ENCODE measurements around the gene COL26A1. TPM values are rescaled to one million over a fixed set of nuclear protein-coding genes. Genes with fewer than 3 reads are reported as not detected.

COL26A1 gene
- total and polyA plus RNA-seq, 4 donors: 0.05 to 4.7 (median 0.28) TPM

DNA sequence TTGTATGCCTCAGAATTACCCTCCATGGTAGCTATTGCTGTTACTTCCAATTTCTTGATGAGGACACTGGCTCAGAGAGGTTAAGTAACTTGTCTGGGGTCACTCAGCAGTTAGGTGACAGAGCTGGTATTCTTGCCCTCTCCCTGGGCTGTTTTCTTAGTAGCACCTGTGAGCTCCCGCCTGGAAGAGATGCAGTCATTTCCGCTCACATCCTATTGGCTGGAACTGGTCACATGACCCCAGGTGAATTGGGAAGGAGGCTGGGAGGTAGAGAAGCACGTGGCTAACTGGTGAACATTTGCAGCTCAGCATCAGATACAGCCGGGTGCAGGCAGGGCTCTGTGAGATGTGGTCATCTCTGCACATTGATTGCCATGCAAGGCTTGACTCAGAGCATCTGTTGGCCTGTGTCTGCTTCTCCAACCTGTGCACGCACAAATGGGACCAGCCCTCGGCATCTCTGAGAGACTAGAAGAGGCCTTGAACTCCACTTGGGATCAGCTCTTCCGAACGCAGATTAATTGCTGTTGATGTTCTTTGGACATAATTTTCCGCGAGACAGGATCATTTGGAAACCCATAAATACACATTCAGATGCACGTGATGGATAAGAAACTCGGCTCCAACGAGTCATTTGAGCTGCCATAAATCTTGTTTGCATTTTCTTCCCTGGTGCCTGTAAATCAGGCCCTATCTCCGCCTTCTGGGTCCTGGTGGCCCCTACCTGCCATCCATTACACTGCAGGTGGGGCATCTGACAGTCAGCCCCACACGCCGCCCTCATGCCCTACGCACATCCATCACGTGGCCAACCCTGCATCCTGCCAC lies 223.6 kb downstream of the COL26A1 start:
- no peak overlapping the region for H3K4me3 ChIP-seq
- ATAC-seq (ENCODE audit: insufficient read depth, low FRiP score): no peak
- H3K27me3 ChIP-seq (ENCODE audit: control insufficient read depth in 3 of 3, insufficient read depth in 3 of 3, low read length in 2 of 3): no peaks in the 10 kb centered on the region
- H3K9ac ChIP-seq (ENCODE audit: insufficient read depth in 1 of 2, low read length in 2 of 2): no peak overlapping the region
- no peaks in the 10 kb centered on the region for H3K4me1 ChIP-seq (ENCODE audit: control insufficient read depth in 5 of 5, insufficient read depth in 5 of 5, low read length in 5 of 5)
- H3K27ac ChIP-seq (ENCODE audit: low read depth in 1 of 2, low read length in 1 of 2): no peak overlapping the region
- DNase-seq: no peak
- TF ChIP-seq, protein P1, sequence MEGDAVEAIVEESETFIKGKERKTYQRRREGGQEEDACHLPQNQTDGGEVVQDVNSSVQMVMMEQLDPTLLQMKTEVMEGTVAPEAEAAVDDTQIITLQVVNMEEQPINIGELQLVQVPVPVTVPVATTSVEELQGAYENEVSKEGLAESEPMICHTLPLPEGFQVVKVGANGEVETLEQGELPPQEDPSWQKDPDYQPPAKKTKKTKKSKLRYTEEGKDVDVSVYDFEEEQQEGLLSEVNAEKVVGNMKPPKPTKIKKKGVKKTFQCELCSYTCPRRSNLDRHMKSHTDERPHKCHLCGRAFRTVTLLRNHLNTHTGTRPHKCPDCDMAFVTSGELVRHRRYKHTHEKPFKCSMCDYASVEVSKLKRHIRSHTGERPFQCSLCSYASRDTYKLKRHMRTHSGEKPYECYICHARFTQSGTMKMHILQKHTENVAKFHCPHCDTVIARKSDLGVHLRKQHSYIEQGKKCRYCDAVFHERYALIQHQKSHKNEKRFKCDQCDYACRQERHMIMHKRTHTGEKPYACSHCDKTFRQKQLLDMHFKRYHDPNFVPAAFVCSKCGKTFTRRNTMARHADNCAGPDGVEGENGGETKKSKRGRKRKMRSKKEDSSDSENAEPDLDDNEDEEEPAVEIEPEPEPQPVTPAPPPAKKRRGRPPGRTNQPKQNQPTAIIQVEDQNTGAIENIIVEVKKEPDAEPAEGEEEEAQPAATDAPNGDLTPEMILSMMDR (IDR thresholded peaks at IDR 0.05; ENCODE audit: control extremely low read depth, extremely low read depth): no peak
- H3K9me3 ChIP-seq (ENCODE audit: control insufficient read depth in 4 of 4, insufficient read depth in 3 of 4, low read length in 3 of 4): peaks cover 0 to 7% (median 0%) of the 10 kb centered on the region in 4 donors
- H3K36me3 ChIP-seq (ENCODE audit: control insufficient read depth in 4 of 4, insufficient read depth in 4 of 4, low read length in 4 of 4): no peaks in the 10 kb centered on the region
- WGBS, 2 donors: 76 to 79% methylated on average over 18 of the region's 18 CpGs

DNA sequence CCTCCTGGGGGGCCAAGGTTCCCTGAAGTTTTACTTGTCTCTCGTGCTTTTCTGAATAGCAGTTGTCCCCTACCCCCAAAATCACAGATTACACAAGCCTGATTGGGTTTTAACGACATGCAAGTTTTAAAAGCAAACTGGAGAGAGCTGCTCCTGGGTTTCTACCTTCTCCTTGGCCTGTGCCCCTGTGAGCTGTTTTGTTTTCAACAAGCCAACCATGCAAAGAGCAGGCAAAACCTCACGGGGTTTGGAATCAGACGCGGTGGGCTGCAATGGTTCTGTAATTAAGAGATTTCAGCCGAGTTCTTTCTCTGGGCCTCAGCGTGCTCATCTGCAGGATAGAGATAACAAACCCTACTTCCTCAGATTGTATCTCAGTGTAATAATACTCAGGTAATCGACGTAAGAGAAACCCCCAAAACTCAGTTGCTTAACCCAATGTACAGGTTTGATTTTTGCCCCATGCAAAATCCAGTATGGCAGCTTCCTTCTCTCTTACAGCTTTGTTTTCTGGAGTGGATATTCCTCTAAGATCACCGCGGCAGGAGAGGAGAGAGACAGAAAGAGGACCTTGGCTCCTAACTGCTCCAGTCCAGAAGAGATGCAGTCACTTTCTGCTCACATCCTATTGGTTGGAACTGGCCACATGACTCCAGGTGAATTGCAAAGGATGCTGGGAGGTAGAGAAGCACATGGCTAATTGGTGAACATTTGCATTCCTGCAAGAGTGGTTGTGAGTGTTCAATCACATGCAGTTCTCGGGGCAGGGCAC lies 224.4 kb downstream of the COL26A1 start:
- no peak for DNase-seq
- ATAC-seq (ENCODE audit: insufficient read depth, low FRiP score): no peak

DNA sequence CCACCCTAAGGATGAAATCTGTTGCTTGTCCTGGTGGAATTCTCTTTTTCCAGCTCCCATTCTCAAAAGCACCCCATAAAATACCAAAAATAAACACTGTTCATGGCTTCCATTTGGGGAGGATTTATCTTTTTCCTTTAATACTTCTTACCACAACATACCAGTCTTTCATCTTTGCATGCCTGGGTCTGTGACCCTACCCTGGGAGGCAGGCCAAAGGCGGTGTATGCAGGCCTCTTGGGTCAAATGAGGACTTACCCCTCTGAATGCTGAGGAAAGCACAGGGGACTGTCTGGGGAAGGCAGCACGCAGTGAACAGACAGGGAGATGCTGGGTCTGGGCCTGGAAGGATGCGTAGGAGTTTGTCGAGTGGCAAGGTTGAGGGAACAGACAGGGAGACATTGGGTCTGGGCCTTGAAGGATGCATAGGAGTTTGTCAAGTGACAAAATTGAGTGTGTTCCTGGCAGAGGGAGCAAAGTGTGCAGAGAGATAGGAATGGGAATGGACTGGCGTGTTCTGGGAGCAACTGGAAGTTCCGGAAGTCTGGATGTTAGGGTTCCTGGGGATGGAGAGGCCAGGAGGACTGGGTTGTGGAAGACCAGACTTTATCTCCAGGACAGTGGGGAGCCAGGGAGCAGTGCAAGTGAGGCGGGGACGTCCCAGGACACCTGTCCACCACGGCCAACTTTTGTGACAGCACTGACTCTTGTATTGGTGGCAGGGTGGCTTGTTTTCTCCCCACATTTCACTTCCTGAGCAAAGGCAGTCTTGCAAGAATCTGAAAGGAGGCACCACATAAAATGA lies 225.7 kb downstream of the COL26A1 start:
- TF ChIP-seq, protein P1 (IDR thresholded peaks at IDR 0.05; ENCODE audit: control extremely low read depth, extremely low read depth): no peak
- no peaks in the 10 kb centered on the region for H3K27me3 ChIP-seq (ENCODE audit: control insufficient read depth in 3 of 3, insufficient read depth in 3 of 3, low read length in 2 of 3)
- no peak for DNase-seq
- no peak overlapping the region for H3K9ac ChIP-seq (ENCODE audit: insufficient read depth in 1 of 2, low read length in 2 of 2)
- H3K36me3 ChIP-seq (ENCODE audit: control insufficient read depth in 4 of 4, insufficient read depth in 4 of 4, low read length in 4 of 4): no peaks in the 10 kb centered on the region
- H3K9me3 ChIP-seq (ENCODE audit: control insufficient read depth in 4 of 4, insufficient read depth in 3 of 4, low read length in 3 of 4): peaks cover 0 to 2% (median 0%) of the 10 kb centered on the region in 4 donors
- H3K4me3 ChIP-seq: no peak overlapping the region
- WGBS, 2 donors: 84 to 88% methylated on average over 9 of the region's 9 CpGs
- H3K4me1 ChIP-seq (ENCODE audit: control insufficient read depth in 5 of 5, insufficient read depth in 5 of 5, low read length in 5 of 5): no peaks in the 10 kb centered on the region
- no peak overlapping the region for H3K27ac ChIP-seq (ENCODE audit: low read depth in 1 of 2, low read length in 1 of 2)
- no peak for ATAC-seq (ENCODE audit: insufficient read depth, low FRiP score)

More for the DNA sequence above, 224.4 kb downstream of the COL26A1 start:
- H3K27me3 ChIP-seq (ENCODE audit: control insufficient read depth in 3 of 3, insufficient read depth in 3 of 3, low read length in 2 of 3): no peaks in the 10 kb centered on the region
- TF ChIP-seq, protein P1 (IDR thresholded peaks at IDR 0.05; ENCODE audit: control extremely low read depth, extremely low read depth): no peak
- 49 to 63% methylated on average over 12 of the region's 12 CpGs for WGBS, 2 donors
- H3K9ac ChIP-seq (ENCODE audit: insufficient read depth in 1 of 2, low read length in 2 of 2): no peak overlapping the region
- no peaks in the 10 kb centered on the region for H3K4me1 ChIP-seq (ENCODE audit: control insufficient read depth in 5 of 5, insufficient read depth in 5 of 5, low read length in 5 of 5)
- H3K4me3 ChIP-seq: no peak overlapping the region
- H3K36me3 ChIP-seq (ENCODE audit: control insufficient read depth in 4 of 4, insufficient read depth in 4 of 4, low read length in 4 of 4): no peaks in the 10 kb centered on the region
- H3K9me3 ChIP-seq (ENCODE audit: control insufficient read depth in 4 of 4, insufficient read depth in 3 of 4, low read length in 3 of 4): peaks cover 0 to 7% (median 0%) of the 10 kb centered on the region in 4 donors
- no peak overlapping the region for H3K27ac ChIP-seq (ENCODE audit: low read depth in 1 of 2, low read length in 1 of 2)
